ACHN (cell line): Measurements from ENCODE around the gene OR2AP1.
"Not testable (repeated sequence)": the region's sequence is repeated elsewhere in the genome, so short reads cannot be mapped to it uniquely, and the experiment has no call there.

Experiments used
- DNase-seq: peaks from one replicate; pipeline ENCODE4 v3.0.0-alpha.2; 2015
- in situ Hi-C: cut with HindIII; loops from 2 replicates; pipeline ENCODE4 v1.10.0; 2017; ENCODE audit warnings: low sequenced_read_pairs, low pct_ligation_motif_present, low pct_unique_long_range_greater_than_20kb

OR2AP1 gene

DNA sequence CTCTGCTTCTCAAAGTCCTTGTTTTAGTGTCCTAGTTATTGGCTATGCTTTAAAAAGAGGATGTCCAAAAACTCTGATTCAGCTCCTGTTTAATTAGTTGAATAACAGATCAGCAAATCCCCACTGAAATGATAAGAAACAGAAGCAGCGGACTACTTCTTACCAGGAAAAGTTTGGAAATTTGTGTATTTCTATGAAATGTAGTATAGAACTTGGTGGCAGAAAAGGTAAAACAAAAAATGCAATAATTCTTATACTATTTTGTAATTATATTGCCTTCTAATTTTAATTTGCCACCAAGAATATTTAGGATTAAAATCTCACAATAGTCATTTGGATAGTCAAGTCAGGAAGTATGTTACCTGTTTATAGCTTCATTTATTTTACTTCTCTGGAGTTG is at the start of gene OR2AP1:
OR2AP1 (plus strand) TSS at position 301 of the 400 bp plus-strand sequence. CDS start 1,947 bp downstream, outside the sequence.
- in situ Hi-C loops: no loop called here
- DNase-seq: no peak

DNA sequence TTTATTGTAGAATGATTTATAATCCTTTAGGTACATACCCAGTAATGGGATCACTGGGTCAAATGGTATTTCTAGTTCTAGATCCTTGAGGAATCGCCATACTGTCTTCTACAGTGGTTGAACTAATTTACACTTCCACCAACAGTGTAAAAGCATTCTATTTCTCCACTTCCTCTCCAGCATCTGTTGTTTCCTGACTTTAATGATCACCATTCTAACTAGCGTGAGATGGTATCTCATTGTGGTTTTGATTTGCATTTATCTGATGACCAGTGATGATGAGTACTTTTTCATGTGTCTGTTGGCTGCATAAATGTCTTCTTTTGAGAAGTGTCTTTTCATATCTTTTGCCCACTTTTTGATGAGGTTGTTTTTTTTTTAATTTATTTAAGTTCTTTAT is 24.0 kb upstream of the OR2AP1 start:
- DNase-seq, in situ Hi-C loops: not testable (repeated sequence)

DNA sequence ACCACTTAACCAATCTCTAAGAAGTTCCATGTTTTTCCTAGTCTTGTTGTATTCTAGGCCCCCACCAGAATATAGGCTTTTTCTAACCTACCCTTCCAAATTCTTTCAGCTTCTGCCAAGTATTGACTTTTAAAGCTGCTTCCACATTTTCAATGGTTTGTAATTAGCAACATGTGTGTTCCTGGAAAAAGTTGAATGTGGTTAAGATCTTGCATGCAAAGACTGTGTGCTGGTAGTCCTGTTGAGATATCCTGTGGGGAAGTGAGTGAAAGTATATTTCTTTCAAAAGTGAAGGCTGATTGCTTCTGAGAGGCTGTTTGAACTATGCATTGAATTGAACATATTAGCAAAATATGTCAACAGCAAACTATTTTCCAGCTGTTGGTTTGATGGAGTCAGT is 23.5 kb upstream of the OR2AP1 start:
- in situ Hi-C loops: no loop called here
- no peak for DNase-seq

DNA sequence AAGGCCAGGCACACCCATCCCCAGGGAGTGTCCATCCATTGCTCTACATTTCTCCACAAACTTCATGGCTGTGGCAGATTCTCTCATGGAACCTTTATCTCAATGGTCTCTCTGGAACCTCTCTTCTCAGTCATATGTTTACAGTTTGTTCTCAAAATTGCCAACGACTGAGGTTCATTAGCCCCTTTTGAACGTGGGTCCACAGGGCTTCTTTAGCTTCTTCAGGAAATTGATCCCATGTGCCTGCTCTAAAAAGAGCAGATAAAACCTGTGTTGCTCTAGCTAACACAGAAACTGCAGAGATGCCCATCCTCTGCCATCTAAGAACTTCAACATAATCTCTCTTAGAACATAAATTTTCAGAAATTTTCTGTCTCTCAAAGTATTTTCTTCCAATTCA is 23.0 kb upstream of the OR2AP1 start, which contains the start of gene OR6C4:
OR6C4 (plus strand) TSS at position 301 of the 400 bp plus-strand sequence. CDS start 1,625 bp downstream, outside the sequence.
- no peak for DNase-seq
- in situ Hi-C loops: no loop called here

DNA sequence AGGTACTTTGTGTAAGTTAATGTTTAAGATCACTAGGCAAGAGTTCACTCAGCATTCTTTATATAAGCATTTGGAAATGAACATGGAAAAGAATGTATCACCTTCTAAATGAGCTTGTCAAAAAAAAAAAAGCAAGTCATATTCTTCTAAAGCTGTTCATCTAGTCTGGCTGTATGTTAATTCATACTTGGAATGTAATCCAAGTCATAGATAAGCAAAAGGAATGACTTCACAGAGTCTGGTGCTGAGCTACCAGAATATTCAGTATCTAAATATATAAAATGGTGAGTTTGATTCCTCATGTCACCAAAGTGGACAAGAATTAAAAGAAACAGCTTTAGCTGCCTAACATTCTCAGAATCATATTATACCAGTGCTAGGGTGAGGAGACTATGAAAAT is 18.0 kb upstream of the OR2AP1 start:
- in situ Hi-C loops: no loop called here

DNA sequence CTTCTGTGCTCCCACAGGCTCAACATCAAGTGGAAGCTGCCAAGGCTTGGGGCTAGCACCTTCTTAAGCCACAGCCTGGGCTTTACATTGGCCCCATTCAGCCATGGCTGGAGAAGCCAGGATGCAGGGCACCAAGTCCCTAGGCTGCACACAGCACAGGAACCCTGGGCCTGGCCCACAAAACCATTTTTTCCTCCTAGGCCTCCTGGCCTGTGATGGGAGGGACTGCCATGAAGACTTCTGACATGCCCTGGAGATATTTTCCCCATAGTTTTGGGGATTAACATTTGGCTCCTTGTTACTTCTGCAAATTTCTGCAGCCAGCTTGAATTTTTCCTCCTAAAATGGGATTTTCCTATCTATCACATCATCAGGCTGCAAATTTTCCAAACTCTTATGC is 2.2 kb upstream of the OR2AP1 start:
- DNase-seq, in situ Hi-C loops: not testable (repeated sequence)

More for the DNA sequence above, 18.0 kb upstream of the OR2AP1 start:
- DNase-seq: no peak

DNA sequence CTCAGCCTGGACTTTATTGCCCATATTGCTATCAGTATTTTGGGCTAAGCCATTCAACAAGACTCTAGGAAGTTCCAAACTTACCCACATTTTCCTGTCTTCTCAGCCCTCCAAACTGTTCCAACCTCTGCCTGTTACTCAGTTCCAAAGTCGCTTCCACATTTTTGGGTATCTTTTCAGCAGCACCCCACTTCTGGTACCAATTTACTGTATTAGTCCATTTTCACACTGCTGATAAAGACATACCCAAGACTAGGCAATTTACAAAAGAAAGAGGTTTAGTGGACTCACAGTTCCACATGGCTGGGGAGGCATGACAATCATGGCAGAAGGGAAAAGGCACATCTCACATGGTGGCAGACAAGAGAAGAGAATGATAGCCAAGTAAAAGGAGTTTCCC is 1.6 kb upstream of the OR2AP1 start:
- in situ Hi-C loops, DNase-seq: not testable (repeated sequence)

DNA sequence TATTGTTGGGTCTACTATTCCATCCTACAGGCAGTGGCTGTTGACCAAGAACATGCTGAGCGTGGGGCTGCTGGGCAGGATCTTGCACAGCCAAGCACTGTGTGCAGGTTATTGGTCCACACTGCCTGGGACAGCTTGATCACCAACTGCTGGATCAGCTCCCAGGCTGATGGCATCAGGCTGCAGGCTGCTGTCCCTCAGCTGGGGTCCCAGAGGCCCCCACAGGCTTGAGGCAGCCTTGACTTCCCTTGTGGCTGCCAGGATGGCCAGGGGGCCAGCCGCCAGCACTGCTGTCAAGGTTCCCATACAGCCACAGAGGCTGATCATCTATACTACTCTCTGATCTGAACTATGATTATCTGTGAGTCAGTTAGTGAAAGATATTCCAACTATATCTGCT is 9.8 kb downstream of the OR2AP1 start:
- in situ Hi-C loops: no loop called here

DNA sequence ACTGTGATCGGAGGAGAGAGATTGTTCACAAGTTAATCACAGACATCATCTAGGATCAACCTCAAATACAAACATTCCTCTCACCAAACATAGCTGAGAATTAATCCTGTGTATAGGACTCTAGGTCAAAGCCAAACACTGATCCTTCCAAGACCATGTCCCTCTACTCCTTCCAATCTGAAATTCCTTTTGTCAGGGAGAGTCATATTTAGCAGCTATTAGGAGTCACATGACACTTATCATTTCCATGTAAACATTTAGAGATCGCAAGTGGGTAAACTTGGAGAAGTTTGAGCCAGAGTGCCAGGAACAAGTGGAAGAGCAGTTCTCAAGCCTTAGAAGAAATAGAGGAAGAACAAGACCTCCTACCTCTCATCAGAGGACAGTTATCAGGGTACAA is 13.5 kb downstream of the OR2AP1 start:
- in situ Hi-C loops: no loop called here
- no peak for DNase-seq

More for the DNA sequence above, 9.8 kb downstream of the OR2AP1 start:
- DNase-seq: no peak

DNA sequence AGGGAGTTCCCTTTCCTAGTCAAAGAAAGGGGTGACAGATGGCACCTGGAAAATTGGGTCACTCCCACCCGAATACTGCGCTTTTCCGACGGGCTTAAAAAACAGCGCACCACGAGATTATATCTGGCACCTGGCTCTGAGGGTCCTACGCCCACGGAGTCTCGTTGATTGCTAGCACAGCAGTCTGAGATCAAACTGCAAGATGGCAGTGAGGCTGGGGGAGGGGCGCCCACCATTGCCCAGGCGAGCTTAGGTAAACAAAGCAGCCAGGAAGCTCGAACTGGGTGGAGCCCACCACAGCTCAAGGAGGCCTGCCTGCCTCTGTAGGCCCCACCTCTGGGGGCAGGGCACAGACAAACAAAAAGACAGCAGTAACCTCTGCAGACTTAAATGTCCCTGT is 17.9 kb downstream of the OR2AP1 start:
- DNase-seq, in situ Hi-C loops: not testable (repeated sequence)

DNA sequence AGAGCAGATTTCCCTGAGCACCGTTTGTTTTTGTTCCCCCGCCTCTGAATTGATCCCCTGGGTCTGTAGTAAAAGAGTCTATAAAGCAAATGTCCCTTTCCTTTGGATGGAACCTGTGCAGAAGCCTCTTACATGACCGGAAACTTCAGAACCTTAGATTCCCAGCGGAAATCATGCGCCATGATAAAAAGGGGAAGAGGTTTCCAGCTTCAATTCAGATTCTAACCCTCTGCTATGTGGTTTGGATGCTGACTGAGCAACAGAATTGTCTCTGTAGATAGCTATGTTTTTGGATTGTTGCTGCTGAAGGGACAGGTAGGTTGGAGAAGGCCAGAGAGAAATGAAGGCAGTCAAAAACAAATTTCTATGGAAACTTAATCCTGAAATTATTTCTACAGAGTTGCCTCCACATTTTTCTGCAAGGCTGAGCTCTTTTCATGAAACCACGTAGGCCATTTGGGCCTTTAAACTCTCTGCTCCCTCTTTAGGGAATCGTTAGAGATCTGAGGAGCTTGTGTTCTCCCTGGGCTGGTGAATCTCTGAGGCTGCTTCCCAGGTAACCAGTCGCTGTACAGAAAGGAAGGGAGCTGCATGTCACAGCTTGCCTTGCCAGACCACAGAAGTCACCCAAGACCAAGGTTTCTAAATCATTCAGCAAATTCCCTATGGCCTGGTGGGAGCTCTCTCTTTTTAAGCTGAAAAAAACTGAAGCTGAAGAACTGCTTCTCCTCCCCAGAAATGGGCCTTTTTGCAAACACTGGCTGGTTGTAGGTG is 35.7 kb downstream of the OR2AP1 start:
- DNase-seq: no peak
- in situ Hi-C loops: no loop called here

DNA sequence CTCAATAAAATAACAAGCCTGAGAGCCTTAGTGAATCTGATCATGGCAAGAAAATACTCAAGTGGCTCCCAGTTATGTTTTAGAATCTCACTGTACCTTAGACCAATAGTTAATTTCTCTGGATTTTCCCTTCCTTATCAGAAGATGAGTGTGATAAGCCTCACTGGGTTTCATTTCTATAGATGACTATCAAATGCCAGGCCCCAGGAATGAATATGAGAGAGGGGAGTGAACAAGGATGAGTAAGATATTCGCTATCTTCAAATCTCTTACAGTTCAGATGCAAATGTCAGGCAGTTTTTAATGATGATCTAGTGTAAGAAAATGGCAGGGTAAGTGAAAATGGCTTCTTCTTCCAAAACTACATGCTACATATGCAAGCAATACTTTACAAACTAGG is 38.3 kb downstream of the OR2AP1 start:
- no peak for DNase-seq
- in situ Hi-C loops: no loop called here

DNA sequence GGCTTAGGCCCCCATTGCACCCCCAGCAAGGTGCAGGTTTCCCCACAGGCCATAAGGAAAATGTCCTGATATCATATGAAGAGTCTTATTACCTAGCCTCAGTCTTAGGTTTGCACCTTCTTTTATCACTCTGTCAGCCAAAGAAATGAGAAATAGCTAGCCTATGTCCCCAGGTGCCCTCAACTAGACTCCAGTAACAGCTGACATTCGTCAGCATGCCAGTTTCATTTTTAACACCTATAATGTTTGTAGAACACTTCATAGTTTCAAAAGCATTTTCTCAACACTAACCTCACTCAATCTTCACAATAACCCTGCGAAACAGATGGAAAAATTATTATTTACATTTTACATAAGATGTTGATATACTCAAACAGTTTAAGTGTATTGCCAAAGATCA is 40.4 kb downstream of the OR2AP1 start:
- in situ Hi-C loops: no loop called here
- no peak for DNase-seq

DNA sequence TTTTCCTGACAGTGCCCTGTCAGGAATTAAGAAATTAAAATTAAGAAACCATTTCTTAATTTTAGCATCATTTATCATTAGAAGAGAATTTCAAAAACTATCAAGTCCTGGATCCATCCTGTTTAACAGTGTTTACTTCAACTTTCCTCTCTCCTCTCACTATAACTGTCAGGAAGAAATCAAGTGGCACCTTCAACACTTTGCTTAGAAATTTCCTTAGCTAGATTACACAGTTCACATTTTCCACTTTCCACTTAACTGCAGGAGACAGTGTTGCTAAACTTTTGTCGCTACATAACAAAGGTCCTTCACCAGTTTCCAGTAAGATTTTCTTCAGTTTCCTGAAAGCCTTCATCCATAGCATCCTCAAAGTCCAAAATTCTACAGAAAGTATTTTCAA is 42.5 kb downstream of the OR2AP1 start:
- in situ Hi-C loops: no loop called here
- no peak for DNase-seq

DNA sequence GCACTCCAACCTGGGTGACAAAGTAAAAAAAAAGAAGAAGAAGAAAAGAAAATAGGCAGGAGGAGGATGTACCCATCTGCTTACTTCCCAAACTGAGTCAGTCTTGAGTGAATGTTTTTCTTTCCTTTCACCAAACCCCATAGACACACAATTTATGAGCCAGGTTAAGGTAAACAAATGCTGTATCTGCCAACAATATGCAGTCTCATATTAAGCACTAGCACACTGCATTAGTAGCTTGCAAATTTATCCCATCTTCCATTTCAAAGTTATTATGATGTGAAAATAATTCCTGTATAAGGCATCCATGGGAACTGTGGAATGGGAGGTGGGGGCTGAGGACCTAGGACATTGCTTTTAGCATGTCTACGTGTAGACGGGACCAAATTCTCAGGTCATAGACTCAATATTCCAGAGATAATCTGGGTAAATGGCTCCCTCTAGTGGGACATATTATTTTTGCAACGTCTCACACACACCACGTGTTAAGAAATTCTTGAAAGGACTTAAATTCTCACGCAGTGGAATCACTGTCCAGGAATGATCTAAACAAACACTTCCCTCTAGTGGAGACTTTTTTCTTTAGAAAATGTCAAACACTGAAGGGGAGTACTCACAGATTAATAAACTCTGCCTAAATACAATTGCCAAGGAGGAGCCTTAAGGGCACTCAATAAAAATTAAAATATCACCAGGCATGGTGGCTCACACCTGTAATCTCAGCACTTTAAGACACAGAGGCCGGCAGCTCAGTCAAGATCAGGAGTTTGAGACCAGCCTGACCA is 47.3 kb downstream of the OR2AP1 start:
- DNase-seq: peak; percentile 99
- in situ Hi-C loops: no loop called here

DNA sequence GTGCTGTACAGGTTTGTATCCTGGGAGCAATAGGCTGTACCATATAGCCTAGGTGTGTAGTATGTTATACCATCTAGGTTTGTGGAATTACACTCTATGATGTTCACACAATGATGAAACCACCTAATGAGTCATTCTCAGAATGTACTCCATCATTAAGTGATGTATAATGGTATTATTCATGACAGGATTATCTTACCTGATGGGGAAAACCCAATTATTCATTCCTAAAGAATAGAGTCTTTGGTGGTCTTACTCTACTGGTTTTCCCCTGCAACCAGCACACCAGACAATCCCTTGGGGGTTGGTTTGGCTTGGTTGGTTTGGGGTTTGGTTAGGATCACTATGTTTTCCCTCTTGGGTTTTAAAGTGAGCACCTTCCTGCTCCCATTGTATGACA is 51.8 kb downstream of the OR2AP1 start:
- no peak for DNase-seq
- in situ Hi-C loops: no loop called here
